T-helper 1 cell (primary cell): ENCODE results near the gene PIK3CG.
"Not testable (repeated sequence)": the region's sequence is repeated elsewhere in the genome, so short reads cannot be mapped to it uniquely, and the experiment has no call there.

Experiments used
- DNase-seq, 5 donors: peaks; one replicate each; pipeline ENCODE4 v3.0.0-alpha.2; 2012 to 2020
- total RNA-seq, 4 donors: gene quantifications; one replicate each; lab custom pipeline; 2026; lab: John Stamatoyannopoulos, UW

Gene PIK3CG
- total RNA-seq: 41.4 to 85.1 (median 73.4) reads per million in 4 donors

GRCh38 chr7:106865130-106866041 lies at the start of gene PIK3CG:
Gene PIK3CG, plus strand, starts transcription at chr7:106865282. Its CDS starts 2,280 bp downstream, at chr7:106867562.
- DNase-seq: peak in 1 of 5 donors; percentile 79

GRCh38 chr7:106817098-106817497 lies 48.0 kb upstream of the PIK3CG start:
- no peak for DNase-seq

DNA sequence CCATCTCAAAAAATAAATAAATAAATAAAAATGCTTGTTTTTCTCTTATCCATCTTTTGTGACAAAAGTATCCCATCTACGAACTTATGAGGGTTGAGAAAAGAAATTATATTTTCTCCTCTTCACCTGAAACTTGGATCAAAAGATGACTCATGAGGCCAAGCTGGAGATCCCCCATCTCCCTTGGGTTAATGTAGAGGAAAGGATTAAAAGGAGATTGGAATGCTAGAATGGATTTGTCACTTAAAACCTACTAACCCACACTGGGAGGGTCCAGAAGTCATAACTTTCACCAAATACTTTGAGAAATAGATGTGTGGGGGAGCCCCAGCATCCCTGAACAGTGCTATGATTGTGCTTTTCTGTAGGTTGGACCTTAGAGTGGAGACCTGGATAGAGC lies 46.3 kb upstream of the PIK3CG start:
- no peak for DNase-seq

- no peak for DNase-seq
Observed at GRCh38 chr7:106819546-106819945, 45.5 kb upstream of the PIK3CG start.

DNA sequence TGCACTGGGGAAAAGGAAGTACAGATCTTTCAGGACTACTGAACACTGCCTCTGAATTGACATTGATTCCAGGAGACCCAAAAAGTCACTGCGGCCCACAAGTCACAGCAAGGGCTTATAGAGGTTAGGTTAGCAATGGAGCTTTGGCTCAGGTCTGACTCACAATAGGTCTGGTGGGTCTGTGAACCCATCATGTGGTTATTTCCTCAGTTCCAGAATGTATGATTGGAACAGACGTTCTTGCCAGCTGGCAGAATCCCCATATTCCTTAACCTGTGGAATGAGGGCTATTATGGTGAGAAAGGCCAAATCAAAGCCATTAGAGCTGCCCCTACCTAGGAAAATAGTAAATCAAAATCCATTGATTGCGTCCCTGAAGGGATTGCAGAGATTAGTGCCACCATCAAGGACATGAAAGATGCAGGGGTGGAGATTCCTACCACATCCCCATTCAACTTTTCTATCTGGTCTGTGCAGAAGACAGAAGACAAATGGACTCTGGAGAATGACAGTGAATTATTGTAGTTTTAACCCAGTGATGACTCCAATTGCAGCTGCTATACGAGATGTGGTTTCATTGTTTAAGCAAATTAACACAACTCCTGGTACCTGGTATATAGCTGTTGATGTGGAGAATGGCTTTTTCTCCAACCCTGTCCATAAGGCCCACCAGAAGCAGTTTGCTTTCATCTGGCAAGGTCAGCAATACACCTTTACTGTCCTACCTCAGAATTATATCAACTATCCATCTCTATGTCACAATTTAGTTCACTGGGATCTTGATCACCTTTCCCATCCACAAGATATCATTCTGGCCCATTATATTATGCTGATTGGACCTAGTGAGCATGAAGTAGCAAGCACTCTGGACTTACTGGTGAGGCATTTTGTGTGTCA lies 44.5 kb upstream of the PIK3CG start:
- no peak for DNase-seq

DNA sequence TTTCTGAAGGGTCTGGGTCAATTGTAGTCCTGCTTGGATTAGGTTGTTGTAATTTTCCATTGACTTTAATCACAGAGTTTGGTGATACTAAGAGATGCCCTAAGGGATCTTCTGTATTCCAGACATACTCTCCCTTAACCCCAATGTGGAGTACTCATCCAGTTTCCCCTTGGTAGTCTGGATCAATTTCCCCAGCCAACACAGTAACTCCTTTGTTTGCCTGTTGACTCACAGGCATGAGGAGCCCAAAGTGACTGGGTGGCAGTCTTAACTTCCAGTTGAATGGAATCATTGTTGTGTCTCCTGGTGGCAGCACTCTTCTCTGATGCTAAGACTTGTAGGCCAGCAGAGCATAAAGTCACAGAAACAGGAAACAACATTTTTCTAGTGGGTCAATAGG lies 41.5 kb upstream of the PIK3CG start:
- DNase-seq: no peak

GRCh38 chr7:106824458-106824857 lies 40.6 kb upstream of the PIK3CG start:
- no peak for DNase-seq

- DNase-seq: no peak
Observed at GRCh38 chr7:106827626-106828025, 37.5 kb upstream of the PIK3CG start.

- DNase-seq: no peak
Observed at GRCh38 chr7:106829496-106829895, 35.6 kb upstream of the PIK3CG start.

DNA sequence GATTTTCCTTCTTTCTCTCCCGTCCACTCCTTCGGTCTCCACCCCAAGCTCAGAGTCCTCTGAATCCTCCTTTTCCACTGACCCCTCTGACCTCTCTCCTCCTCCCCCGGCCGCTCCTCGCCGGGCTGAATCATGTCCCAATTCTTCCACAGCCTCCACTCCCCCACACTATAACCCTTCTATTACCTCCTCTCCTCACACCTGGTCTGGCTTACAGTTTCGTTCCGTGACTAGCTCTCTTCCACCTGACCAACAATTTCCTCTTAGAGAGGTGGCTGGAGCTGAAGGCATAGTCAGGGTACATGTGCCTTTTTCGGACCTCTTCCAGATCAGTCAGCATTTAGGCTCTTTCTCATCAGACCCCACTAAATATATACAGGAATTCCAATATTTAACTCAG lies 34.2 kb upstream of the PIK3CG start:
- DNase-seq: not testable (repeated sequence)

DNA sequence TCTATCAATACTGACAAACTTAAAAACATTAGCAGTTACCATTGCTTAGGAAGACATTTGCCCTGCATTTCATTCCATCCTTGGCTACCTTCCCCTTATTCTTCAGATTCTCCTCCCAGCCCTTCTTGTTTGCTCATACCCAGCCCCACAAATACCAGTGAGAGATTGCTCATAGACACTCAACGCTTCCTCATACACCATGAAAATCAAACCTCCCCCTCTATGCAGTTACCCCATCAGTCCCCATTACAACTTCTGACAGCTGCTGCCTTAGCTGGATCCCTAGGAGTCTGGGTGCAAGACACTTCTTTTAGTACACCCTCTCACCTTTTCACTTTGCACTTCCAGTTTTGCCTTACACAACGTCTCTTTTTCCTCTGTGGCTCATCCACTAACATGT lies 28.3 kb upstream of the PIK3CG start:
- DNase-seq: no peak

- no peak for DNase-seq
Observed at GRCh38 chr7:106839511-106839910, 25.6 kb upstream of the PIK3CG start.

DNA sequence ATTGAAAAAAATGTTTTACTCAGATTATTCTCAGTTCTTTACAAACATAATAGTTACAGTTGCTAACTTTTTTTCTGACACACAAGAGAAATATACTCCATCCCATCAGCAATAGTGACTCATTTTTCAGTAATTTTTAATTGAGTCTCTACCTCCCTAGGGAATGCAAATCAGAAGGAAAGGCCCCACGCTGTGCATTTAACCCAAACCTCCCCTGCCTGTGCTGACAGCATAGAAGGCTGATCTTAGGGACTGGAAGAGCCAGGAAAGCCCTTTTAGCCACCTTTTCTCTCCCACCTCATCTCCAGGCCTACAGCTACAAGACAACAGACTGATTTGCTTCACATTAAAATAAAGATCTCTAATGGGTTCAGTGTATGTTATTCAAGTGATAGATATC lies 24.7 kb upstream of the PIK3CG start:
- DNase-seq: no peak

DNA sequence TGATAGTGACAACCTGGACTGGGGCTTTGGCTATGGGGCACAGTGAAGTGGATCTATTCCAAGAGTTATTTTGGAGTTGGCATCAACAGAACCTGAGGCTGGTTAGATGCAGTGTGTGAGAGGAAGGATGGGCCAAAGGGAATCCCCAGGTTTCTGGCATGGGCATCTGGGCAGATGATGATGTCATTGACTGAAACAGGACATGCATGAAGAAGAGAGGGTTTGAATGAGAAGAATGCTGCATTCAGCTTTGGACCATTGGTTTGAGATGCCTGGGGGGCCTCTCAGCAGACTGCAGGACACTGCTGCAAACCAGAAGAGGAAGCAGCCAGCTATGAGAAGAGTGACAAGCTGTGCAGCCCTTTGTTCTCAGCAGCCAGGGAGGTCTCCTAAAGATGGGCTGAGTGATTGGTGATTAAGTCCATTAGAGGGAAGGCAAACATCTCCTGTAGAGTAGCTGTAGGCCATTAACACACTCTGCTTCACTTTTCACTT lies 23.1 kb upstream of the PIK3CG start:
- no peak for DNase-seq

DNA sequence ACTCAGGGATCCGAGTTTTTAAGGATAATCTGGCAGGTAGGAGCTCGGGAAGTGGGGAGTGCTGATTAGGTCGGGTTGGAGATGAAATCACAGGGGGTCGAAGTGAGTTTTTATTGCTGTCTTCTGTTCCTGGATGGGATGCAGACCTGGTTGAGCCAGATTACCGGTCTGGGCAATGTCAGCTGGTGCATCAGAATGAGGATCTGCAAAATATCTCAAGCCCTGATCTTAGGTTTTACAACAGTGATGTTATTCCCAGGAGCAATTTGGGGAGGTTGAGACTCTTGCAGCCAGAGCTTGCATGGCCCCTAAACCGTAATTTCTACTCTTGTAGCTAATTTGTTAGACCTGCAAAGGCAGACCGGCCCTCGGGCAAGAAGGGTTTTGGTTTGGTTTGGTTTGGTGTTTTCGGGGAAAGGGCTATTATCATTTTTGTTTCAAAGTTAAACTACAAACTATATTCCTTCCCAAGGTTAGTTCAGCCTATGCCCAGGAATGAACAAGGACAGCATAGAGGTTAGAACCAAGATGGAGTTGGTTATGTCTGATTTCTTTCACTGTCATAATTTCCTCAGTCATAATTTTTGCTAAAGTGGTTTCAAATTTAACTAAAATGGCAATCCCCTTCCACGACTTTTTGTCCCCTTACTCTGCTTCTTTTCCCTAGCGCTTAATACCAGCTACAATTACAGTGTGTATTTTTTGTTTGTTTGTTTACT lies 20.6 kb upstream of the PIK3CG start:
- no peak for DNase-seq

- no peak for DNase-seq
Observed at GRCh38 chr7:106848049-106848448, 17.0 kb upstream of the PIK3CG start.

- no peak for DNase-seq
Observed at GRCh38 chr7:106848851-106849442, 16.1 kb upstream of the PIK3CG start.

DNA sequence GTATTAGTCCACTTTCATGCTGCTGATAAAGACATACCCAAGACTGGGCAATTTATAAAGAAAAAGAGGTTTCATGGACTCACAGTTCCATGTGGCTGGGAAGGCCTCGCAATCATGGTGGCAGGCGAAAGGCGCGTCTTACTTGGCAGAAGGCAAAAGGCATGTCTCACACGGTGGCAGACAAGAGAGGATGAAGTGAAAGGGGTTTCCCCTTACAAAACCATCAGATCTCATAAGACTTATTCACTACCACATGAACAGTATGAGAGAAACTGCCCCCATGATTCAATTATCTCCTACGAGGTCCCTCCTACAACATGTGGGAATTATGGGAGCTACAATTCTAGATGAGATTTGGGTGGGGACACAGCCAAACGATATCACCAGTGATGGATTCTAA lies 13.4 kb upstream of the PIK3CG start:
- DNase-seq: not testable (repeated sequence)

DNA sequence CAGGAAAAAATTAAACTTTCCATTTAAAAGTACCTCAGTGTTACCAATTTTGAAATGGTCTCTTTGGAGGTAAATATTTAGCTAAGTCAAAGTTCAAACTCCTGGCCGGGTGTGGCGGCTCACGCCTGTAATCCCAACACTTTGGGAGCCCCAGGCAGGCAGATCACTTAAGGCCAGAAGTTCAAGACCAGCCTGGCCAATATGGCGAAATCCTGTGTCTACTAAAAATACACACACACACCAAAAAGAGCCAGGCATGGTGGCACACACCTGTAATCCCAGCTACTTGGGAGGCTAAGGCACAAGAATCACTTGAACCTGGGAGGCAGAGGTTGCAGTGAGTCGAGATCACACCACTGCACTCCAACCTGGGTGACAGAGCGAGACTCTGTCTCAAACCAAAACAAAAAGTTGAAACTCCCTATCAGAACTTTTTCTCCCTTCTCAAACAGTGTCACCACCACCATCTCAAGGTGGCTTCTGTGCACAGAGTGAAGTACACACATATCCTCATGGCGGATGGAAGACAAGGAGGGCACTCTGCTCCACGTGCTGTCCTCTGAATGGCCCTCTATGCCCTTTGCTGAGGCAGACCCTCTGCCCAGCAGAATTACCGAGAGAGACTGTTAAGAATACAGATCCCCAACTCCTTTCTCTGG lies 11.7 kb upstream of the PIK3CG start:
- no peak for DNase-seq

- no peak for DNase-seq
Observed at GRCh38 chr7:106855540-106856132, 9.4 kb upstream of the PIK3CG start.
